Esophagus squamous epithelium (tissue), 4 donors: ENCODE data around the gene FAM151A.

Source experiments
- POLR2A ChIP-seq, 4 donors: fragments of 450-650 bp; IDR thresholded peaks; one replicate each; pipeline ENCODE4 v1.6.1; 2017; ENCODE audit warnings: antibody characterized with exemption in 4 of 4, mild to moderate bottlenecking in 4 of 4, moderate library complexity in 3 of 4
- TF ChIP-seq, protein P1 (sequence below), 6 experiments: fragments of 450-650 bp in 4 of 6; fragments of 200-600 bp in 2 of 6; sonication (generic) in 2 of 6; IDR thresholded peaks; one replicate each; pipeline ENCODE4 v1.5.1; 2016 to 2019; ENCODE audit warnings: antibody characterized with exemption in 6 of 6, mild to moderate bottlenecking in 4 of 6, moderate library complexity in 4 of 6

DNA sequence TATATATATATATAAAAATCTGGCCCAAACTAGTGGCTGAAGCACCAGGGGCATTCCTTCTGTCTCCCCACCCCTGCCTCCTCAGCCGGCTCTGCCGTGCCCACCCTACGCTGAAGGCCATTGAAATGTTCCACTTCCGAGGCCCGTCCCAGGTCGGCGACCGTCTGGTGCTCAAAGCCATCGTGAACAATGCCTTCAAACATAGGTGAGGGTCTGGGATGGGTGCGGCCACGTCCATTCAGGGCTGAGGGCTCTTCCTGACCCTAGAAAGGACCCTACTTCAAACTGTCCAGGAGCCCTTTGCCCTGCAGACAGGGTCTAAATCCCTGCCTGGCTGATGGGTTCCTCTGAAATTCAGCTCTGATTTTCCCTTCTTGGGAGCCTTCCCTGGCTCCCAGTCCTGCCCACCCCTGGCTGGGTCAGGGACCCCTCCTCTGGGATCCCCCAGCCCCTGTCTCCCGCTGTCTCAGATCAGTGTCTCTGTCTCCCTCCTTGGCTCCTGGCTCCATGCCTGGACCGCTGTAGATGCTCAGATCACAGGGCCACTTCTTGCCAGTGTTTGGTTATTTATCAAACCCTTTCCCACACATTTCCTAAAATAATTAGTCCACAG, 24.0 kb downstream of the FAM151A start:
- TF ChIP-seq, protein P1, sequence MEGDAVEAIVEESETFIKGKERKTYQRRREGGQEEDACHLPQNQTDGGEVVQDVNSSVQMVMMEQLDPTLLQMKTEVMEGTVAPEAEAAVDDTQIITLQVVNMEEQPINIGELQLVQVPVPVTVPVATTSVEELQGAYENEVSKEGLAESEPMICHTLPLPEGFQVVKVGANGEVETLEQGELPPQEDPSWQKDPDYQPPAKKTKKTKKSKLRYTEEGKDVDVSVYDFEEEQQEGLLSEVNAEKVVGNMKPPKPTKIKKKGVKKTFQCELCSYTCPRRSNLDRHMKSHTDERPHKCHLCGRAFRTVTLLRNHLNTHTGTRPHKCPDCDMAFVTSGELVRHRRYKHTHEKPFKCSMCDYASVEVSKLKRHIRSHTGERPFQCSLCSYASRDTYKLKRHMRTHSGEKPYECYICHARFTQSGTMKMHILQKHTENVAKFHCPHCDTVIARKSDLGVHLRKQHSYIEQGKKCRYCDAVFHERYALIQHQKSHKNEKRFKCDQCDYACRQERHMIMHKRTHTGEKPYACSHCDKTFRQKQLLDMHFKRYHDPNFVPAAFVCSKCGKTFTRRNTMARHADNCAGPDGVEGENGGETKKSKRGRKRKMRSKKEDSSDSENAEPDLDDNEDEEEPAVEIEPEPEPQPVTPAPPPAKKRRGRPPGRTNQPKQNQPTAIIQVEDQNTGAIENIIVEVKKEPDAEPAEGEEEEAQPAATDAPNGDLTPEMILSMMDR (IDR thresholded peaks at IDR 0.05), result no peak
- no peak for TF ChIP-seq POLR2A (IDR thresholded peaks at IDR 0.05)
